ENCODE data around the gene CEP85L. TPM values are rescaled to one million over a fixed set of nuclear protein-coding genes. Genes with fewer than 3 reads are reported as not detected.

The CEP85L gene
- polyA plus RNA-seq, 1 of the 3 experiments (the other 2 are of a cell fraction): 1.1 TPM

GRCh38 chr6:118586746-118587485 lies 64.5 kb downstream of the CEP85L start:
- POLR2A ChIA-PET: no interaction called here
- H4K20me1 ChIP-seq (ENCODE audit: insufficient read depth): no peaks in the 10 kb centered on the region
- H3K4me3 ChIP-seq (ENCODE audit: low read depth in 2 of 2, low read length in 1 of 2): no peak overlapping the region
- H3K9me2 ChIP-seq: no peaks in the 10 kb centered on the region
- no peak for DNase-seq
- no peaks in the 10 kb centered on the region for H3K36me3 ChIP-seq (replicated peaks in 1 of 2; ENCODE audit: control insufficient read depth in 1 of 2, insufficient read depth in 2 of 2, low read length in 1 of 2)
- no peak overlapping the region for H3K4me2 ChIP-seq
- no peaks in the 10 kb centered on the region for H3K27me3 ChIP-seq (ENCODE audit: insufficient read depth)
- H3K27ac ChIP-seq (ENCODE audit: low read depth in 2 of 2, low read length in 1 of 2): no peak overlapping the region
- no peaks in the 10 kb centered on the region; a peak in 1 of 4 replicates for H3K4me1 ChIP-seq (ENCODE audit: control insufficient read depth in 1 of 2, insufficient read depth in 2 of 2, low read depth in 1 of 2, low read length in 1 of 2)
- H3K9me3 ChIP-seq: no peaks in the 10 kb centered on the region
- no peak overlapping the region for H2AFZ ChIP-seq (ENCODE audit: low read depth)
- peaks cover 3% of the 10 kb centered on the region for H3K79me2 ChIP-seq (ENCODE audit: insufficient read depth)
- 92% methylated on average over 5 of the region's 5 CpGs for WGBS (ENCODE audit: low lambda C conversion rate)
- no peaks in the 10 kb centered on the region for H3F3A ChIP-seq (replicated peaks; ENCODE audit: insufficient read depth)
- no peak overlapping the region for H3K9ac ChIP-seq
- CTCF ChIA-PET: interaction anchor here (0.9 kb wide), 1 partner anchor 35 kb away, joined by 3 read pairs; no protein-coding TSS in a partner anchor
- TF ChIP-seq JUND (IDR thresholded peaks at IDR 0.05): no peak
- TF ChIP-seq REST (IDR thresholded peaks at IDR 0.05; ENCODE audit: low read depth, low read length): no peak
- TF ChIP-seq USF2 (IDR thresholded peaks at IDR 0.05; ENCODE audit: borderline replicate concordance, low read depth, low read length): no peak
- no peak for TF ChIP-seq RCOR1 (IDR thresholded peaks at IDR 0.05; ENCODE audit: low read length)
- no peak for TF ChIP-seq CHD2 (IDR thresholded peaks at IDR 0.05; ENCODE audit: low read length, partially characterized antibody)
- TF ChIP-seq SIN3A (IDR thresholded peaks at IDR 0.05; ENCODE audit: borderline replicate concordance, low read depth, low read length): no peak
- TF ChIP-seq GABPA (IDR thresholded peaks at IDR 0.05; ENCODE audit: low read depth): no peak
- TF ChIP-seq TEAD4 (IDR thresholded peaks at IDR 0.05; ENCODE audit: borderline replicate concordance, insufficient read depth): no peak
- no peak for TF ChIP-seq GATA2 (CRISPR knock-in tag; IDR thresholded peaks at IDR 0.05)
- no peak for TF ChIP-seq FOXM1 (IDR thresholded peaks at IDR 0.05; ENCODE audit: low read depth)
- TF ChIP-seq FOXJ3 (CRISPR knock-in tag; IDR thresholded peaks at IDR 0.05): no peak
- TF ChIP-seq MEF2A (IDR thresholded peaks at IDR 0.05; ENCODE audit: borderline replicate concordance, low read depth): no peak
- TF ChIP-seq CTCF (IDR thresholded peaks at IDR 0.05): no peak
- no peak for TF ChIP-seq EZH2phosphoT487 (IDR thresholded peaks at IDR 0.05; ENCODE audit: borderline replicate concordance, low read depth)
- TF ChIP-seq MXI1 (IDR thresholded peaks at IDR 0.05; ENCODE audit: low read depth, low read length): no peak
- TF ChIP-seq IRF3 (IDR thresholded peaks at IDR 0.05; ENCODE audit: low read depth, low read length): no peak
- no peak for TF ChIP-seq MAX (IDR thresholded peaks at IDR 0.05; ENCODE audit: low read depth)
- TF ChIP-seq YY1 (IDR thresholded peaks at IDR 0.05; ENCODE audit: low read depth): no peak
- no peak for TF ChIP-seq TCF12 (IDR thresholded peaks at IDR 0.05)

Data from SK-N-SH (cell line).